Measurements from ENCODE around the gene PPM1H.
"Not testable (repeated sequence)": the region's sequence is repeated elsewhere in the genome, so short reads cannot be mapped to it uniquely, and the experiment has no call there.

PPM1H gene, protein sequence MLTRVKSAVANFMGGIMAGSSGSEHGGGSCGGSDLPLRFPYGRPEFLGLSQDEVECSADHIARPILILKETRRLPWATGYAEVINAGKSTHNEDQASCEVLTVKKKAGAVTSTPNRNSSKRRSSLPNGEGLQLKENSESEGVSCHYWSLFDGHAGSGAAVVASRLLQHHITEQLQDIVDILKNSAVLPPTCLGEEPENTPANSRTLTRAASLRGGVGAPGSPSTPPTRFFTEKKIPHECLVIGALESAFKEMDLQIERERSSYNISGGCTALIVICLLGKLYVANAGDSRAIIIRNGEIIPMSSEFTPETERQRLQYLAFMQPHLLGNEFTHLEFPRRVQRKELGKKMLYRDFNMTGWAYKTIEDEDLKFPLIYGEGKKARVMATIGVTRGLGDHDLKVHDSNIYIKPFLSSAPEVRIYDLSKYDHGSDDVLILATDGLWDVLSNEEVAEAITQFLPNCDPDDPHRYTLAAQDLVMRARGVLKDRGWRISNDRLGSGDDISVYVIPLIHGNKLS

DNA sequence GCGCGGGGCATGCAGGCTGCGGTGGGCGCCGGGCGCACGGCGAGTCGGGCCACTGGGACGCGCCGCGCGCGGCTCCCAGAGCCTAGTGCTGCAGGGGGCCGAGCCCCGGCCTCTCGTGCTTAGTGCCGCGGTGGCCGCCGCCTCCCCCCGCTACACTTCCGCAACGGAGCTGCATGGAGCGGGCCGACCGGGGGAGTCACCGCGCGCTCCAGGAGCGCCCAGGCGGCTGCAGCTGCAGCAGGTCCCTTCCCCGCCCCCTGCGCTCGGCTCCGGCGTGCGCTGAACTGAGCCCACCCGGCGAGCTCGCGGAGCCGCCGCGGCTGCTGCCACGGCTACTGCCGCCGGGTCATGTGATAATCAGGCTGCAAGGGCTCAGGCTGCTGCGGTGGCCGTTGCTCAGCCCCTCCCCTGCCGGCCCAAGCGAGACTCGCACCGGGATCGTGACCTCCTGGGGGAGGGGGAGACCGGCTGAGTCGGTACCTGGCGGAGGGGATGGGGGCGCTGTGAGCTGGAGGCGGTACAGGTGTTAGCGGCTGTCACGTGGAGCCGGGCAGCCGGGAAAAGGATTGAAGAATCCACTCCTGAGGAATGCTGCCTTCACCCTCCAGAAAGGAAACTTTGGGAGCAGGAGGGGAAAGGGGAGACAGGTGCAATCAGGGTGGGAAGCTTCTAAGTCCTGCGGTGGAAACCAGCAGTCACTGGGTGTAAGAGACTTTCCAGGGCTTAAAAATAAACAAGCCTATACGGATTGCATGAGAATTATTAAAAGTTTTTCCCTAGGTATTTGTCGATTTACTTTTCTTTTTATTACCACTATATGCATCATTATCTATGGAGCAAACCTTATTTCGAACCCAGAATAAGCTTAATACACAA lies at the start of gene PPM1H:
PPM1H (minus strand) TSS at position 352 of the 876 bp plus-strand sequence. CDS start 414 bp downstream, outside the sequence.
- DNase-seq (peak; percentile 33), ATAC-seq (peak; percentile 72)

DNA sequence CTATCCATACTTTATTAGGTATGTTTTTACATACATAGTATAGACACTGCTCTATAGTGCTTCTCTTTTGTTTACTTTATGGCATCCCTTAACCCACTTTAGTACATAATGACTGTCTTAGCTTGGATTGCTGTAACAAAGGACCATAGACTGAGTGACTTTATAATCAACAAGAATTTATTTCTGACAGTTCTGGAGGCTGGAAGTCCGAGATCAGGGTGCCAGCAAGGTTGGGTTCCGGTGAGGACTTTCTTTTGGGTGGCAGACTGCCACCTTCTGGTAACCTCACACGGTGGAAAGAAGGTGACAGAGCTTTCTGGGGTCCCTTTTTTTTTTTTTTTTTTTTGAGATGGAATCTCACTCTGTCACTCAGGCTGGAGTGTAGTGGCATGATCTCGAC lies 48.6 kb upstream of the PPM1H start:
- DNase-seq (no peak), ATAC-seq (no peak)

DNA sequence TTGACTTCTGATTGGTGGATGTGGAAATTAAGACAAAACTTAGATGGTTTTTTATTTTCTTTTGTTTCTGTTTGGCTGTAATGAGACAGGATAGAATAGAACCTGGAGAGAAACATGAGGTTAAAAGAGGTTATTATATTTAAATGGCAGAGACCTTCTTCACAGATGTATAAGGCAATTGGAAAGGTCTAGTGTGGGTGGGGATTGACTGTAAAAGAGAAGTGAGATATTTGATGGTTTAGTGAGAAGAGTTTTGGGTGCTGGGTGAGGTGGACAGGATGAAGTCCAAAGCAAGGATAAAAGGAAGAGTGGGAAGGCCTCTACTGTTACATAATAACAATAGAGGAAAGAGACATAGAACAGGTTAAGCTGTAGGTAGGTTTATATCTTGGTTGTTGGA lies 43.8 kb upstream of the PPM1H start:
- no peak for ATAC-seq
- DNase-seq = no peak

DNA sequence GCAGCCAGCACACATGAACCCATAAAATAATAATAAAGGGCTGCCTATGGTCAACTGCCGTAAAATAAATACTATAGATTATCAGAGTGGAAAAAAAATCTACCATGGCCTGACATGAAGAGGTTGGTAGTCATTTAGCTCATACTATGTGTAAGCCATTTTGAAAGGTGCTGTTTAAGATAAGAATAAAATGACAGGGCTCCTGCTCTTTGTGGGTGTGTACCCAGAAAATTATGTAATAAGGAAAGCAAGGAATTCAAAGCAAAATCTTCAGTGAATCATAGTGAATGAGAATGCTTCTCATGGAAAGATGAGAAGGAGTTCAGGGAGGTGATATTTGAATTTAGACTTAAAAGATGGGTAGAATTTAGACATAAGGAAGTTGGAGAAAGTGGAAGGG lies 42.9 kb upstream of the PPM1H start:
- ATAC-seq (no peak), DNase-seq (no peak)

DNA sequence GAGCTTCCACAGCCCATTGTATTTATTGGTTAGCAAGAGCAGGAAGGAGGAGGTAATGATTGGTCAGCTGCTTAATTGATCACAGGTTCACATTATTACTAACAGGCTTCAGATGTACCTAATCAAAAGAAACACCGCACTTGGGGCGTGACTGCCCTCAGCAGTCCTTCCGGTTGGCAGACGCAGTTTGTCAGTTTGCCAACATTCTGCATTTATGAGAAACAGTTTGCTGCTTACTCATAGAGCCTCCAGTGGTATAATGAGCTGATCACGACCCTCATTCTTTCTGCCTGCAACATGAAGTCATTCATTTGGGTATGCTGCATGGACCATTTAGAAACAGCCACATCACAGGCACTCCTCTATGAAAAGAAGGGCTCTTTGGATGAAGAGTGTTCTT lies 42.5 kb upstream of the PPM1H start:
- ATAC-seq (no peak), DNase-seq (no peak)

DNA sequence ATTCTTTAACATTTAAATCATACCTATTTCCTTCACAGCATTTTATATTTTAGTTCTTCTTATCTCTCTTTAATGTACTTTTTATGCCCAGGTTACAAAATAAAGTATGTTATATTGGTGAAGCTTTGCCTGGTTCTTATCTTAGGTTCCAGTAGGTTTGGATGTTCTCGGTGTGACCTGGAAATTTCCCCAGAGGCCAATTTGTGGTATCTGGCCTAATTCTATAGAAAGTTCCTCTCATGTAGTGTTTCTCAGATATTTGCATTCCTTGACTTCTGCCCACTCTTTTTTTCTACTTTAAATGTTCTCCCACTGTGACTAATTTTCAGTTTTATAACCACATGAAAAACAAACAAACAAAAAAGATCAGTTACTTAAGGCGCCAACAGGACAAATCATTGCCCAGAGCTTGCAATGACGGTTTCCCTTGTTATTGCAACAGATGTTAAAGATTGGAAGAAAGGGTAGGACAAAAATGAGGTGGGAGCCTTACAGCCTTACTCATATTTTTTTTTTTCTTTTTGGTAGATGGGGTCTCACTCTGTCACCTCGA lies 41.2 kb upstream of the PPM1H start:
- DNase-seq (no peak), ATAC-seq (no peak)

DNA sequence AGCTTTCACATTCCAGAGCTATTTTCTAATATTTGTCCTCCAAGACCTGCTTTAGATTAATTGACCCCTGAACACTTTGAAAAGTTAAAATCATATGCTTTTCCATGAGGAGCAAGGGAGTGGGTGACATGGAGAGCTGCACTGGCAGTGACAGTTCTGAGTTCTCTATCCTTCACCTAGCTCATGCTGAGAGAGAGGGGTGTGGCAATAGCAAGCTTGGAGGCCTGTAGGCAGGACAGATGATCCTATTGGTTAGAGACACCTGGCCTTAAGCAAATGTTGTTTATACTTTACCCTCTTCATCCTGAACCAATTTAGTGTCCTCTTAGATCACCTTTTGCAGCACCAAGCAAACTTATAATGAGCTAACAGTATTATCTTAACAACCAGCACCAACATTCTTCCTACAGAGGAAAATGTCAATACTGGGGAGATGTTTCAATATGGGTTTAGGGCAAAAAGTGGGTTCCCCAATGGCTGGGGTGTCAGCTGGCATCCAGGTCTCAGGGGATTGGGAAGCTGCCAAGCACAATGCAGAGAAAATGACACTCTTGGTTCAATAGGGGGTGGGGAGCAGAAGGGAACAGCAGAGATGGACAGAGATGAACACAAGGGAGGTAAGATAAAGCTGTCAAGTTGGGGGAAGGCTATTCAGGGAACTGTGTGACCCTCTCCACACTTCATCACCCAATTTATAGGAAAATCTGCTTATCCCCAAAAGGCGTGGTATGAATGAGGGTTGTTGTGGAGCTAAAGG lies 37.0 kb upstream of the PPM1H start:
- no peak for ATAC-seq
- DNase-seq = no peak

DNA sequence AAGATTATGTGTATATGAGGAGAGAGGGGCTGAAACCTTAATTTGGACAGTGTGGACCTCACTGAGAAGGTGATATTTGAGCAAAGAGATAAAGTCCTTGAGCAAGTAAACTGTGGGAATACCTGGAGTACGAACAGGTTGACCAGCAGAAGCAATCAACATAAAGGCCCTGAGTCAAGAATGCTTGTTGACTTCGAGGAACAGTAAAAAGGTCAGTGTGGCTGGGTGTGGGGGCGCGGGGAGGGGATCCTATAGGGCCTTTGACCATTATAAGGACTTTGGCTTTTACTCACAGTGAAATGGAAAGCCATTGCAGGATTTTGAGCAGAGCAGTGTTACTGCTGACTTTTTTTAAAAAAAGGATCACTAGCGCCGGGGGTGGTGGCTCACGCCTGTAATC lies 34.7 kb upstream of the PPM1H start:
- ATAC-seq (no peak), DNase-seq (no peak)

DNA sequence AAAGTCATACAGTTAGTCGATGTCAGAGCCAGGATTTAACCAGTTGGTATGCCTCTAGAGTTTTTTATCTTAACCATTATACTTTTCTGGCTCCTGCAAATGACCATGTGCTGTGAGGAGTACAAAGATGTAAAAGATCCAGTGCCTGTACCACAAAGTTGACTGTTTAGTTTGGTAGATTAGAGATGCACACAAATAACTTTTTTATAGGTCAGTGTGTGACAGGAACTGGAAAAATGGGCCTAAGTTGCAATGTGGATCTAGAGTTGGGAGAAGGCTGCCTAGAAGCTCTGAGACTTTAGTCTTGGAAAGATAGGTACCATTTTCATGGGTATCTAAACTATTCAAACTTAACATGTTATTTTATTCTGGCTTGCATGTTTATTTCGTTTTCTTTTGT lies 32.8 kb upstream of the PPM1H start:
- no peak for DNase-seq

DNA sequence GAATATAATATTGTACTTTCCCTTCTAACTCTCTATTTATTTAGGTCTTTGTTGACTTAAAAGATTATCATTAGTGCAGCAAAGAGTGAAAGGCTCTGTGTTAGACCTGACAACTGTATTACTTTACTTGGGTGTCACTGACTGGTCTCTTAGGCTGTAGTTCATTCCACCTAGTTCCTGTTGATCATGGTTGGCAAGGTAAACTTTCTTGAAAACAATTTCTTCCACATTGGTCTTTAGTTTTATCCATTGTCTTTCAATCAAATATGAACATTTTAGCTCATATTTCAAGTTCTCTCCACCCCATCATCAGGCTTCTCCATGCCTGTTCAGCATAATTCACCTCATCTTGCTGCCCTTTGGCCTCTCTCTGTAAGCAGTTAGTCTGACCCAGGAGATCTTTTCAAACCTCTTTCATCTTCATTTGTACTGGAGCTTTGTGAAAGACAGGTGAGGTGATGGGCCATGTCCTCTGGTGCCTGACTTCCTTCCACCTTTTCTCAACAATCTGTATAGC lies 32.1 kb upstream of the PPM1H start:
- DNase-seq (no peak), ATAC-seq (no peak)

More for the DNA sequence above, 32.8 kb upstream of the PPM1H start:
- no peak for ATAC-seq

DNA sequence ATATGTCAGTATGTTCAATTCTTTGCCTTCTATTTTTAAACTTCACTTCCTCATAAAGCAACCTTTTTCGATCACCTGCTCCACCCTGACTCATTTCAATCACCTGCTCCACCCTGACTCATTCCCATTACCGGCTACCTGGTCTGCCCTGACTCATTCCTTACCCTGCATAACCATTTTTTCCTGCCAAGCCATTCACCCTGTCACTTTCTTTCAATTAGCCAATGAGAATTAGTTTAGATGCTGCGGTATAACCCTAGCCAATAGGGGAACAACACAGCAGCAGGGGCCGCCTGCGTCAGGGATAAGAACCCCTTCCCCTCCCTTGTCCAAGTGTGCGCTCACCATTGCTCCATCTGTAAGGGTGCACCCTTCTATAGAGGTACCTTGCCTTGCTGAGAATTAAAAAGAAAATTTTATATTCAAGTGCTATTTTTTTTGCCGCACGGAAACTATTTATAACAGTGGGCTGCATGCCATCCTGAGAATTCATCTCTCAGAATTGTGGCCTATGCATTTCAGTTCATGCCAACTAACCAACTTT lies 31.6 kb upstream of the PPM1H start:
- not testable (repeated sequence) for DNase-seq, ATAC-seq

DNA sequence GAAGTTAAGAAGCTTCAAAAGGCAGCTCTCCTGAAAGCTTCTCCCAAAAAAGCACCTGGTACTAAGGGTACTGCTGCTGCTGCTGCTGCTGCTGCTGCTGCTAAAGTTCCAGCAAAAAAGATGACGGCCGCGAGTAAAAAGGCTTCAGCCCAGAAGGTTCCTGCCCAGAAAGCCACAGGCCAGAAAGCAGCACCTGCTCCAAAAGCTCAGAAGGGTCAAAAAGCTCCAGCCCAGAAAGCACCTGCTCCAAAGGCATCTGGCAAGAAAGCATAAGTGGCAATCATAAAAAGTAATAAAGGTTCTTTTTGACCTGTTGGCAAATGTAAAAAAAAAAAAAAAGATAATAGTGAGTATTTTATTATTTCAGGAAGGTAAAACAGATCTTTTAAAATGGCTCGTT lies 30.8 kb upstream of the PPM1H start:
- not testable (repeated sequence) for DNase-seq, ATAC-seq

DNA sequence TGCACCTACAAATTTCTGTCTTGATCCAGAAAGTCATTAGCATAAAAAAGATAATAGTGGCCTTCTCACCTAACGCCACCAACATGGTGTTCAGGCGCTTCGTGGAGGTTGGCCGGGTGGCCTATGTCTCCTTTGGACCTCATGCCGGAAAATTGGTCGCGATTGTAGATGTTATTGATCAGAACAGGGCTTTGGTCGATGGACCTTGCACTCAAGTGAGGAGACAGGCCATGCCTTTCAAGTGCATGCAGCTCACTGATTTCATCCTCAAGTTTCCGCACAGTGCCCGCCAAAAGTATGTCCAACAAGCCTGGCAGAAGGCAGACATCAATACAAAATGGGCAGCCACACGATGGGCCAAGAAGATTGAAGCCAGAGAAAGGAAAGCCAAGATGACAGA lies 30.3 kb upstream of the PPM1H start:
- not testable (repeated sequence) for ATAC-seq, DNase-seq

DNA sequence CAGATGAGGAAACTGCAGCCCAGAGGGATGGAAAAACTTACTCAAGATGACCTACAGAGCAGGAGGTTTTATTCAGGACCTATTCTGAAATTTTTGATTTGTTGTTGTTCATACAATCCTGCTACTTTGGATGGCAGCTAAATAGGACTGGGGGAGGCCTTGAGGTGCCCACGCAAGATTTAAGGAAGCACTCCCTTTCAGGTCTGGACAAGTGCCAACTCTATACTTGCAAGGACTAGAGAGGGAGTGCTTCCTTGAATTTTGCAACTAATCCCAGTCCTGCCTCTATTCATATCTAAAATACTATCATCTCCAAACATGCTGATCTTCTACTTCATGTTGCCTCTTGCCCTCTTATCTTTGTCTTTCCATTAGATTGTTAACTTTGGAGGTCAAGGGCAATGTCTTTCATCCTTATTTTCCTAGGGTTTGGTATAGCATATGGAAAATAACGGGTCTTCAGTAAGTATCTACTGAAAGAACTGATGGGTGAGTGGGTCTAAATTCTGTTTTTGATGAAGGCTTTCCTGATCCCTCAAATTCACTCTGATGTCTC lies 28.6 kb upstream of the PPM1H start:
- no peak for DNase-seq
- no peak for ATAC-seq

DNA sequence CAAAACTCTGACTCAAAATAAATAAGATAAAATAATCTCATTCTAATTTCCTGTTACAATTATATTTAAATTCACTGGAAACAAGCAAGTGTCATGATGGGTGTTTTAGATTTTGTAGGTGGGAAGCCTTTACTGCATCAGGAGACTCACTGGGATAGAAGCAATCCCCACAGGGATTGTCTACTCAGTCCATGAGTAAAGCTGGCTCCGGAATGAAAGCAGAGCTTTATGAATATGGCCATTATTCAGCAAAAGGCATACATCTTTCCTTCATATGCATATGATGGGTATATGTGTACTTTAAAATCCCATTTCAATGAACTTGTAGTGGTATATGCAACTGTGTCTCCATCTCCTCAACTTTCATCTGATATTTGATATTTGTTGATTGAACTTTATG lies 25.4 kb upstream of the PPM1H start:
- DNase-seq (no peak), ATAC-seq (no peak)

DNA sequence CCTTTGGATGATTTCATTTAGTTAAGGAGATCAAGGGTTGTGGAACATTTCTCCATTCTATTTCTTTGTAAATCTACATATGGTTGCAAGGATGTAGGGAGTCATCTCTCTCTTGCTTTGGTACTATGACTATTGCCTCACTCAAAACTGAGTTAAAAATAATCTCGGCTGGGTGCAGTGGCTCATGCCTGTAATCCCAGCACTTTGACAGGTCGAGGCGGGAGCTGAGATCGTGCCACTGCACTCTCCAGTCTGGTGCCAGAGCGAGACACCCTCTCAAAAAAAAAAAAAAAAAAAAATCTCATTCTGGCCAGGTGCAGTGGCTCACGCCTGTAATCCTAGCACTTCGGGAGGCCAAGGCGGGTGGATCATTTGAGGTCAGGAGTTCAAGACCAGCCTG lies 24.8 kb upstream of the PPM1H start:
- no peak for ATAC-seq
- no peak for DNase-seq

DNA sequence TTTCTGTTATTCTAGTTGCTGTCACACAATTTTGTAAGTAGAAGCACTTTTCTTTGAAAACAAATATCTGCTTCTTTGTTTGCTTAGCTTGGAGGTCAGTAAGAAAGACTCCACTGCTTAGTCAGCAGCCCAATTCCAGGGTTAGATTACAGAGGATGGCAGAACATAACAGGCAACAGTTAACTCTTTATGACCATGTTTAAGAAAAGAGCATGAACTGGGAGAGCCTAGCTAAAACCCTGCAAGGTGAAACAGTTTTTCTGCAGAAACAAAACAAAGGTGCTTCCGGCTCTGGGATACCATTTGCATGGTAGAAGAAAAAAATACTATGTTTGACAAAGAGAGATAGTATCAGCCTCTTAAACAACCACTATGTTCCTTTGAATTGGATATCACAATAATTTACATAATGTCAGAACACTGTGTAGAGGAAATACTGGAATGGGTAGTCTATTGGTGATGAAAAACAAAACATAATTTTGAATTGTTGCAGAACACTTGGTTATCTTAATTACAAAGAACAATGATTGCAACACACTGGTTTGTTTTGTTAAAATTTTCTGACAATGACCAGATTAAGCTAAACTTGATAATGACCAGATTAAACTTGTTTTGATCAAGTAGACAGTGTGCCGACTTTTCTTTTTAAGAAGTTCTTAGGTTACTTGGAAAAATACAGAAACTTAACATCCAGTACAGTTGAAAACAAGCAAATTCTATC lies 22.4 kb upstream of the PPM1H start:
- ATAC-seq (no peak), DNase-seq (no peak)

DNA sequence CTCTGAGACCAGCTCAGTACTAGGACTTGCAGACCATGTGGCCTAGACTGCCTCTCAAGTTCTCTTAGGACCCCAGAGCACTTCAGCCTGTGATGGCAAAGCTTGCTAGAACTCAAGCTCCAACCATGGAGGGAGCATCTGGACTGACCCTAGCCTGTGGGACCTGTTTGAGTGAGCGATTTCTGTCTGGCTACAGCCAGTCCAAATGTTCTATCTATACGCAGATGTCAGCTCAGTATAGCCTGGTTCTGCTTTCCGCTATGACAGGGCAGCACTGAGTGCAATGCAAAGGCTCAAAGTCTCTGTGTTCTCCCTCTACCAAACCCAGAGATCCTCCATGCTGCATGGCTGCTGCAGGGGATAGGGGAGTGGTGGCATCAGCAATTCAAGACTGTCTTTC lies 20.7 kb upstream of the PPM1H start:
- ATAC-seq (no peak), DNase-seq (no peak)

DNA sequence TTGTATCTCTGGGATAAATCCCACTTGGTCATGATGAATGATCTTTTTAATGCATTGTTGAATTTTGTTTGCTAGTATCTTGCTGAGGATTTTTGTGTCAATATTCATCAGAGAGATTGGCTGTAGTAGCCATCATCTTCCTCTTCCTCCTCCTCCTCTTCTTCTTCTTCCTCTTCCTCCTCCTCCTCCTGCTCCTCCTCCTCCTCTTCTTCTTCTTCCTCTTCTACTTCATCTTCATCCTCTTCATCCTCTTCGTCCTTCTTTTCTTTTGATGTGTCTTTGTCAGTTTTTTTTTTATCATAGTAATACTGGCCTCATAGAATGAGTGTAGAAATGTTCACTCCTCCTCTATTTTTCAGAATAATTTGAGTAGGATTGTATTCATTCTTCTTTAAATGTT lies 15.4 kb upstream of the PPM1H start:
- ATAC-seq (no peak), DNase-seq (no peak)

DNA sequence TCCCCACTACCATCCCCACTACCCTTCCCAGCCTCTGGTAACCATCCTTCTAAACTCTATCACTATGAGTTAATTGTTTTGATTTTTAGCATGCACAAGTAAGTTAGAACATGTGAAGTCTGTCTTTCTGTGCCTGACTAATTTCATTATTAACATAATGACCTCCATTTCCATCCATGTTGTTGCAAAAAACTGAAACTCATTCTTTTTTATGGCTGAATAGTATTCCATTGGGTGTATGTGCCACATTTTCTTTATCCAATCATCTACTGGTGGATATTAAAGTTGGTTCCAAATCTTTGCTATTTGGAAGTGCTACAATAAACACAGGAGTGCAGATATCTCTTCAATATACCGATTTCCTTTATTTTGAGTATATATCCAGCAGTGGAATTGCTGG lies 13.2 kb upstream of the PPM1H start:
- ATAC-seq (no peak), DNase-seq (no peak)

DNA sequence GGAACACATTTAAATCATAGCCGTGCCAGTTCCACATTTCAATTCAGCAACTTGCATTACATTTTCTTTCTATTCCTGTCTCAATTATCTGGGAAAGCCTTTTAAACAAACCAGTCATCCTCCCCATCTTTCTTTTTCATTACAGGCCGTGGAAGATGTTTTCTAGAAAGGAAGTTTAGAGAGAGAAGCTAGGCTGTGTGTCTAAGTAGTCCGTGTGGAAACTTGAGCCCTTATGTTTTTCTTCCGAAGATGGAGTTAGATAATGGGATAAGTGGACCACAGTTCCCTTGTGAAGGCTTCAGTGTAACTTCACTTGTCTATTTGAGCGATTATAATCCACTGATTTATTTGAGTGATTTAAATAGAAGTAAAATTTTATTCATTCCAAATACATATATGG lies 12.4 kb upstream of the PPM1H start:
- no peak for ATAC-seq
- no peak for DNase-seq
